ENCODE measurements around the gene ANKHD1.

Gene ANKHD1

DNA sequence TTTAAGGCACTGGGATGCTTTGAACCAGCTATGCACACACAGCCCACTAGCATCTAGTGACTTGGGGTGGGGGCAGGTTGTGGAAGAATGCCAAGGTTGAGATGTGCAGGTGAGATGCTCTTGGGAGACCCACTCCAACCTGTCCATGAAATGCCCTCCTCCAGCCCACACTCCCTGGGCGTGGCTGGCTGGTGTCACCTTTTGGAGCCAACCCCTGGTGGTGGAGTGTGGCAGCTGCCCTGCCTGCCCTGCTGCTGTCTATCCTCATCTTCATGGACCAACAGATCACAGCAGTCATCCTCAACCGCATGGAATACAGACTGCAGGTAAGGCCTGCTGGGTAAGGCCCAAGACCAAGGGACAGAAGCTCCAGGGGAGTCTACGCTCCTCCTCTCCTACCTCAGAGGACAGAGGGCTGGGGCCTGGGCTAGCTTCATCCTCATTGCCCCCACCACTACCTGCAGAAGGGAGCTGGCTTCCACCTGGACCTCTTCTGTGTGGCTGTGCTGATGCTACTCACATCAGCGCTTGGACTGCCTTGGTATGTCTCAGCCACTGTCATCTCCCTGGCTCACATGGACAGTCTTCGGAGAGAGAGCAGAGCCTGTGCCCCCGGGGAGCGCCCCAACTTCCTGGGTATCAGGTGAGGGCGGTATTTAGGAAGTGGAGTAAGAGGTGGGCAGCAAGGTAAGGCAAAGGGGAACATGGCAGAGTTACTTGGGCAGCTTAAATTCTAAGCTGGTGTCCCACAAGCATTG, 34.2 kb upstream of the ANKHD1 start:
- DNase-seq (ENCODE audit: low read depth in 2 of 3, low spot score in 2 of 3) = no peak

DNA sequence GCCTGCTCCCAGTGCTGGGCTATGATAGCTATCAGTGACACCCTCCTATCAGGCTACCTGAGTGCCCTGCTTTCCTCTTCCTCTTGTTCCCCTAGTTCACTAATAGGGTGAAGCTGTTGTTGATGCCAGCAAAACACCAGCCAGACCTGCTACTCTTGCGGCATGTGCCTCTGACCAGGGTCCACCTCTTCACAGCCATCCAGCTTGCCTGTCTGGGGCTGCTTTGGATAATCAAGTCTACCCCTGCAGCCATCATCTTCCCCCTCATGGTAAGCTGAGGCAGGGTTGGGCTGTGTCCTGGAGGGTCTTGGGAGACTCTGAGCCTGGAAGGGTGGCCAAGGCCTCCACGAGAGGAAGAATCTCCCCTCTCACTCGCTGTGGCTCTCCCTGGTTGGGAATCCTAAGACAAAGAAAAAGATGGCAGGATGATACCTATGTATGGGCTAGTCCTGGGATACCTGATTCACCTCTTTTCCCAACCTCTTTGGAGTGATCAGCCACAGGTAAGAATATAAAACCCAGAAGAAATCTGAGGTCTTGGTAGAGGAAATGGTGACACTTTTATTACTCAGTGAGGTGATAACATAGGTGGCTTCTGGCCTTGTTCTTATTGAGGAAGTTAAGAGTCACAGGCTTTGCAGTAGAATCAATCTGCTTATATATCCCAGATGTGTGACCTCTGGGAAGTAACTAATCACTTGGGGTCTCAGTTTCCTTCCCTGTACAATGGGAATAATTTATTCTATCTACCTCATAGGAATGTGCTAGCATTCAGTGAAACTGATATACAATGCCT, 30.1 kb upstream of the ANKHD1 start:
- DNase-seq (ENCODE audit: low read depth in 2 of 3, low spot score in 2 of 3) = no peak

DNA sequence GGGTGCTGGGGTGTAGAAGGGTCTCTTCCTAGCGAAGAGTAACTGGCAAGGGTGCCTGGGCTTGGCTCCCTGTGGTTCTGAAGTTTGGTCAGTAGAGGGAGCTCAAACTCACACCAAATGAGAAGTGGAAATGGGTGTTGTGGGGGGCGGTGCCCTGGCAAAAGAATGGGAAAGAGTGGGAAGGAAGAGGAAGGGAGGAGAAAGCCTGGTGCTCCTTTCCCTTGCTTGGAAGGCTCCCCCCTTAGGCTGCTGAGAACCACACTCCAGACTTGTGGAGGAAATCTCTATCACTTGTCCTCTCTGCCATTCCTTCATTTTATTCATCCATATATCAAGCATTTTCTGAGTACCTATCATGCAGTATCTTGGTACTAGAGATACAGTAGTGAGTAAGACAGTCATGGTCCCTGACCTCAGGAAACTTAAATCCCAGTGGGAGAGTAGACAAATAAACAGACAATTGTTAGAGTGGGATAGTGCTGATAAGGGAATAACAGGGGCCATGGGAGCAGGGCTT, 28.6 kb upstream of the ANKHD1 start:
- DNase-seq (ENCODE audit: low read depth in 2 of 3, low spot score in 2 of 3) = no peak

DNA sequence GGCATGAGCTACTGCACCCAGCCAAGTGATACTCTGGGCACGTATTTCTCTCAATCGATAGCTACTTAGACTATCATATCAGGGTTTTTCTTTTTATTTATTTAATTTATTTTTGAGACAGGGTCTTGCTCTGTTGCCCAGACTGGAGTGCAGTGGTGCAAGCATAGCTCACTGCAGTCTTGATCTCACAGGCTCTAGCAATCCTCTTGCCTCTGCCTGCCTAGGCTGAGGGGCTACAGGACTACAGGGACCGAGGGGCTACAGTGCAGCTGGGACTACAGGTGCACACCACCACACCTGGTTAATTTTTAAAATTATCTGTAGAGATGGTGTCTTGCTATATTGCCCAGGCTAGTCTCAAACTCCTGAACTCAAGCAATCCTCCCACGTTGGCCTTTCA, 20.3 kb upstream of the ANKHD1 start:
- DNase-seq (ENCODE audit: low read depth in 2 of 3, low spot score in 2 of 3) = no peak

DNA sequence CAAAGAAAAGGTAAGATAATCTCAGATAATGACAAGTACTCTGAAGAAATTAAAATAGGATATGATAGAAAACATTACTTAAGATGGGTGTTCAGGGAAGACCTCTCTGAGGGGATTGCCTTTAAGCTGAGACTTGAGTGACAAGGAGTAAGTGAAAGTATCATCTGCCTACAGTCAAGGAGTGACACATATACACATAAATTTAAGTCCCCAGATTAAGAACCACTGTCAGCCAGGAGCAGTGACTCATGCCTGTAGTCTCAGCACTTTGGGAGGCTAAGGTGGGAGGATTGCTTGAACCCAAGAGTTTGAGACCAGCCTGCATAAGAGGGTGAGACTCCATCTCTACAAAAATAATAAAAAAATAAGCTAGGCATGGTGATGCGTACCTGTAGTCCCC, 19.7 kb upstream of the ANKHD1 start:
- no peak for DNase-seq (ENCODE audit: low read depth in 2 of 3, low spot score in 2 of 3)

DNA sequence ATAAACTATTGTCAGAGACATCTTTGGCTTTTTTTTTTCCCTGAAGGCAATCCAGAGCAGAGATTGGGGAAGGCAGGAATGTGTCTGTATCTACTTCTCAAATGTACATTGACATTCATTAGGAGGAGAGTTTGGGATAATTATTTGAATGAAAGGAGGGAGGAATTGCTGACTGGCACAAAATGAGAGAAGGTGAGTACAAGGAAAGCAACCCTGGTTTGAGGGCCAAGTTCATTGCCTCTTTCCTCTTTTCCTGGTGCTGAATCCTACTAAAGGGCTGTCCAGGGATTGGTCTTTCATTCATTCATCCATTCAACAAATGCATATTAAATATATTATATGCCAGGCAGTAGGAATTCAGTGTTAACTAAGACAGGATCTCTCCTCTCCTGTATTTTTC, 18.8 kb upstream of the ANKHD1 start:
- no peak for DNase-seq (ENCODE audit: low read depth in 2 of 3, low spot score in 2 of 3)

DNA sequence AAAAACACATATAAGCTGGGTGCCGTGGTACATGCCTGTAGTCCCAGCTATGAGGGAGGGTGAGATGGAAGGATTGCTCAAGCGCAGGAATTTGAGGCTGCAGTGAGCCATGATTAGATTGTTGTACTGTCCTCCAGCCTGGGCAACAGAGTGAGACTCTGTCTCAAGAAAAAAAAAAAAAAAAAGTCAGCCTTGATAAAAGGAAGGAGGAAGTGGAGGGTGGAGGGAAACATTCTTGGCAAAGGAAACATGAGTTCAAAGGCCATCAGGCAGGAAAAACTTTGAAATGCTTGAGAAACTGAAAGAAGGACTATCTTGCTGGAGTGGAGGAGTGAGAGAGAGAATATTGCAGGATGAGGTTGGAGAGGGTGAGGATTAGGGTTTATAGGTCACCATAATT, 18.3 kb upstream of the ANKHD1 start:
- no peak for DNase-seq (ENCODE audit: low read depth in 2 of 3, low spot score in 2 of 3)

DNA sequence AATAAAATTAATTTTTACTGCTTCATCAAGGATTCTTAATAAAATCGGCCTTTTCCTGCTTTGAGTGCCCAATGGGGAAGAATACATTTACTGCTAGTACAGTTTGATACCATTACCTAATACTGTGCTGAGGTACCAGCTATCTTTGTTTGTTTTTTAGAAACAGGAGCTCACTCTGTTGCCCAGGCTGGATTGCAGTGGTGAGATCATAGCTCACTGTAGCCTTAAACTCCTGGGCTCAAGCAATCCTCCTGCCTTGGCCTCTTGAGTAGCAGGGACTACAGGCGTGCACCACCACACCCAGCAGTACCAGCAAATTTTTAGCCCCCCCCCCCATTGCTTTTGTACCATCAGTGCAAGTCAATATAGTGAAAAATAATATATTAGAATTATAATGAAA, 13.6 kb upstream of the ANKHD1 start:
- no peak for DNase-seq (ENCODE audit: low read depth in 2 of 3, low spot score in 2 of 3)

DNA sequence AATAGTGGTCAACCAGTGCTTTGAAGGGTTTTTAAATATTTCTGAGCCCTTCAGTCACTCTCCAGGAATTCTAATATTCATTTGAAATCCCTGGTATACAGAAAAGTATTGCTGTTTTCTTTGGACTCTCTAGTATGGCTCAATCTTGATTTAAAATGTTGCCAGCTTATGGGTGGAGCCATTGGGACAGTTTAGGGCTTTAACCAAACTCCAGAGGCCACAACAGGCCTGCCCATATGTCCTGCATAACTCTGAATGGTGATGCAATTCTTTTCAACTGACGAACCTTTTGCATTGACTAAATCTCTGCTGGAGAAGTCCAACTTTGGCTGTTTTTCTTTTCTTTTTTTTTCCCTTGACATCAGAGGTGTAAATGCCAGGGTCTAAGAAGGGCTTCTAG, 10.3 kb upstream of the ANKHD1 start:
- no peak for DNase-seq (ENCODE audit: low read depth in 2 of 3, low spot score in 2 of 3)

DNA sequence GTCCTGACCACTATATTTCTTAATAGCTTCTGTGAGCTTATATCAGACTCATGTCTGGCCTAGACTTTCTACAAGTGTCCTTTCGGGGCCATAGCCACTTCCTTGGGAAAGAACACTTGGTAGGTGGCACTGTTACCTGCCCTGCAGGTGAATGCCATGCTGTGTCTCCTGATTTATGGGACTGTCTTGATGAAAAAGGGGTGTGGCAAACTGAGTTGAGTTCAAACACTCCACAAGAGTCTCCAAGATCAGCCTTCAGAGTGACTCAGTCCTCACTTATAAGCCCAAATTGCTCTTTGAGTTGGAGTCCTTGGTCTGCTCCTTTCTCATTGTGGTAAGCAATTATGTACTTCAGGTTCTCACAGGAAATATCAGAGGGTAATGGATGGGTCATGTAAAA, 9.9 kb upstream of the ANKHD1 start:
- DNase-seq (ENCODE audit: low read depth in 2 of 3, low spot score in 2 of 3) = no peak

DNA sequence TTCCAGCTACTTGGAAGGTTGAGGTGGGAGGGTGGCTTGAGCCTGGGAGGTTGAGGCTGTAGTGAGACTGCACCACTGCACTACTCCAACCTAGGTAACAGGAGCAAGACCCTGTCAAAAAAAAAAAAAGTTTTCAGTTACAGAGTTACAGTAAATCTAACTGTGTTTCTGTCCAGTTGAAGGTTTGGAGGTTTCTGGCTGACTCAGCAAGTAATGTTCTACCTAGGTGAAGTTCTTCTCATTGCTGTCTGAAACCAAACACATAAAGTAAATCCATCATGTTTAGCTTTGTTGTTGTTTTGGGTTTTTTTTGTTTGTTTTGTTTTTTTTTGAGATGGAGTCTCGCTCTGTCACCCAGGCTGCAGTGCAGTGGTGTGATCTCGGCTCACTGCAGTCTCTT, 7.9 kb upstream of the ANKHD1 start:
- no peak for DNase-seq (ENCODE audit: low read depth in 2 of 3, low spot score in 2 of 3)

DNA sequence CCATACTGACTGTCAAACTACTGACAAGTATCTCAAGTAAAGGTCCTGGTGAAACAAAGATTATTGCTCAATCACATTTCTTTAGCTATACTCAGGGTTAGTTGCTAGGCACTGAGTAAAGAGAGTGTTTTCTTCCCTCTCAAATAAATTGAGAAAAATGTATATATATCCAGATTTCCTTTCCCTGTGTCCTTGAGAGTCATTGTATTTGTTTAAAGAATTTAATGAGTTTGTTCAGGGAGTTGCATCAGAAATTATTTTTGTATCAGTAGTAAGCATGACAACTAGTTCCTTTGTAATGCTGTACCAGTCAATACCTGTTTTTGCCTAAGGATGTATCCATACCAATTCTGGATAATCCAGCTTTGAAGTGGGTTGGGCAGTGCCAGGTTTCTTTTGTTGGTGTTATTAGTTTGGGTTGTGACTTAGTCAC, 3.2 kb upstream of the ANKHD1 start:
- no peak for DNase-seq (ENCODE audit: low read depth in 2 of 3, low spot score in 2 of 3)

DNA sequence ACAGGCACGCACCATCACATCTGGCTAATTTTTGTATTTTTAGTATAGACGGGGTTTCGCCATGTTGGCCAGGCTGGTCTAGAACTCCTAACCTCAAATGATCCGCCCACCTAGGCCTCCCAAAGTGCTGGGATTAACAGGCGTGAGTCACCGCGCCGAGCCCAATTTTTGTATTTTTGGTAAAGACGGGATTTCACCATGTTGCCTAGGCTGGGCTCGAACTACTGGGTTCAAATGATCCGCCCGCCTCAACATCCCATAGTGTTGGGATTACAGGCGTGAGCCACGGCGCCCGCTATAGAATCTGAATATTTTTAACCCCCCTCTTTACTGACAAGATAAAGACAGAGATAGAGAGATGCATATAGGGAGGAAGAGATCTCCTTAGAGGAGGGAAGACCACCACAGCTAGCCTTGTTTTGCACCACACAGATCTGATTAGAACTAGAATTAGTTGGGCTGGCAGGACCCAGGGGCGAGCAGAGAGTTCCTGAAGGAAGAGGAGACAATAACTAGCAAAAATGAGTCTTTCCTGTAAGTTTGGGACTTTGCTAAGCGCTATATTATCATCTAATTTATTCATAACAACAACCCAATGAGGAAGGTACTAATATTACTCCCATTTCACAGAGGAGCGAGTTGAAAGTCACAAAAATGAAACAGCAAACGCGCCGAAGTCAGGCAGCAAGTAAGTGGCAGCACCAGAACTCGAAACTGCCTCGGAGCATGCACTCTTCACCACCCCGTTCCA, 1.5 kb upstream of the ANKHD1 start:
- no peak for DNase-seq (ENCODE audit: low read depth in 2 of 3, low spot score in 2 of 3)

DNA sequence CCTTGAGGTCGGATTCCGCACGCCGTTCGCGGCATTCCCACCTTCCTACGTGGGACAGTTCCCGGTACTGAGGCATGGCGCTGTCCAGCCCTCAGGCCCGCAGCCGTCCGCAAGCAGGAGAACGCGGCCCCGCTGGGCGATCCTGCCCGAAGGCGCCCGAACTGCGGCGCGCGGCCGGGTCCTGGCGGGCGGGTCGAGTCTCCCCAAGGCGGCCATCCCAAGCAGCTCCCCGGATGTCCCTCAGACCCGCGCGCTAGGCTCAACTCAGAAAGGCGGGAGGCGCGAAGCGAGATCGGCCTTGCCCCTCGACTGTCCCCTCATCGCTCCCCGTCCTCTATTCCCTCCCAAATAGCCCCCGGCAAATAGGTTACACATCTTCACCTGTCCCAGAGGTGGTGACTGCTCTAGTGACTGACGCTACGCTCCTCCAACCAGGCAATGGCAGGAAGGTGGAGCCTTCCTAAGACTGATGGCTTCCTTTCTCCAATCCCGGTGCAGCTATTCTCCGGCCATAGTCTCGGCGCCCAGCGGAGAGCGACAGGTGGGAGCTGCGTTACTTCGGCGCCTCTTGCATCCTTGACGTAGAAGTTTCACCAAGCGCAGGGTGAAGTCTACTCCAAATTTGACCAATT, 787 bp upstream of the ANKHD1 start:
- peak; percentile 62 to 66 (median 64) for DNase-seq (ENCODE audit: low read depth in 2 of 3, low spot score in 2 of 3)

DNA sequence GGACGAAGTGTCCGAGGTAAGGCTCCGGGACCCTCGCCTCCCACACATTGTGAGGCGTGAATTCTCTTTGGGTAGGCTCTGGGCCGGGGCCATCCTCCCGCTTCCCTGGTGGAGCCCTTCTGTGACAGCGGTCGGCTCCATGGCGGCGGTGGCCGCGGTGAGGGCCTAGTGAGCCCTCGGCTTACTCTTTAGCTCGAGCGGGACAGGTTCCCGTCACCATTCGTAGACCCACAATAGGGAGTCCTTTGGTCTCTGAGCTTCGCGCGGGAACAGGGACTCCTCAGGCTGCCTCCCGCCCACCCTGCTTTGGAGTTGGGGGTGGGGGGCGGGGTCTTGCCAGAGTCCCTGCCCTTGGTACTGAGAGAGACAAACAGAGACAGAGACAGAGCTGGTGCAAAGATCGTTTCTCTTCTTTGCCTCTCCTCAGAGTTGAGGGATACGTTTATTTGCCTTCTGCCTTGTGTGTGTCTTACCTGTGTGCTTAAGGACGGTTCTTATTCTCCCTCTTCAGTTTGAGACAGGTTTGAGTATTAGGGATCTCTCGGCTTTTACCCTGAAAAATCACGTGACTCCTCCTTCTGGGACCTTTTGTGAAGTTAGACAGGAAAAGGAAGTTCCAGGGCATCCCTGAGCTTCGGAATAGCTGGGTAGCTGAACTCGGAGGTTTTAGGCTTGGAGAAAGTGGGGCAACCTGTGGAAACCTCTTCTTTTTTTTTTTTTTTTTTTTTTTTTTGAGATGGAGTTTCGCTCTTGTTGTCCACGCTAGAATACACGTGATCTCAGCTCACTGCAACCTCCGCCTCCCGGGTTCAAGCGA, 833 bp downstream of the ANKHD1 start:
- peak; percentile 25 to 37 (median 31) for DNase-seq (ENCODE audit: low read depth in 2 of 3, low spot score in 2 of 3)

DNA sequence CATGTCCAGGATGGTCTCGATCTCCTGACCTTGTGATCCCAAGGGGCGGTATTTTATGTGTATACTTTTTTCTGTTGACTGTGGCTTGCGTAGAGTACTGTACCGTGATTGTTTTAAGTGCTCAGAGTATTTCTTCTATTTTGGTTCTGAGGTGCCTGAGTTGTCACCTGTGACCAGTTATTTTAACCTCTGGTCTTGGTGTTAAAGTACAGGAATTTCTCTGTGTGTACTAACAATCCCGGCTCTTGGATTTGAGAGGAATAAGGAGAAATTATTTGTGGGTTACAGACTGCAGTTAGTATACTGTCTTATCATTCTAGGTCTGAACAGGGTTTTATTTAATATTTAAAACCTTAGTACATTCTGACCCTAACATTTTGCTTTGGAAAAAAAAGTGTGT, 2.0 kb downstream of the ANKHD1 start:
- DNase-seq (ENCODE audit: low read depth in 2 of 3, low spot score in 2 of 3) = no peak

DNA sequence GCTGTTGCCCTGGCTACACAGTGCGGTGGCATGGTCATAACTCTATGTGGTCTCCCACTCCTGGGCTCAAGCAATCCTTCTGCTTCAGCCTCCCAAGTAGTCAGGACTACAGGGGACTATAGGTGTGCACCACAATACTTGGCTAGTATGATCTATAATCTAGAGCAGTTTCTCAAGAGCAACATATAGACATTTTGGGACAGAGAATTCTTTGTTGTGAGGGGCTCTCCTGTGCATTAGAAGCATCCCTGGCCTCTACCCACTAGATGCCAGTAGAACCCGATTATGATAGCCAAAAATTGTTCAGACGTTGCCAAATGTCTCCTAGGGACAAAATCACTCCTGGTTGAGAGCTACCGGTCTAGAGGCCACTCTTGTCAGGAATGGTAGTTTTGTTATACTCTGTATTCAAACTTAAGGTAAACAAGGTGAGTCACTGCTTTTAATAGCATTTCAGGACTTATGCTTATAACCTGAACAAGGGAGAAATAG, 7.2 kb downstream of the ANKHD1 start:
- no peak for DNase-seq (ENCODE audit: low read depth in 2 of 3, low spot score in 2 of 3)

DNA sequence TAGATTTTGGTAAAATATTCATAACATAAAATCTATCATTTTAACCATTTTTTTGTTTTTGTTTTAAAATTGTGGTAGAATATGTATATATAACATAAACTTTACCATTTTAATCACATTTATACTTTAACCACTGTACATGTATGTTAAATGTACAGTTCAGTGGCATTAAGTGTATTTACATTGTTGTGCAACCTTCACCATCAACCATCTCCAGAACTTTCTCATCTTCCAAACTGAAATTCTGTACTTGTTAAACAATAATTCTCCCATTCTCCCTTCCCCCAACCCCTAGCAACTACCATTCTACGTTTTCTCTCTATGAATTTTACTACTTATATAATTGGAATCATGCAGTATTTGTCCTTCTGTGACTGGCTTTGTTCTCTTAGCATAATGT, 11.6 kb downstream of the ANKHD1 start:
- DNase-seq (ENCODE audit: low read depth in 2 of 3, low spot score in 2 of 3) = no peak

DNA sequence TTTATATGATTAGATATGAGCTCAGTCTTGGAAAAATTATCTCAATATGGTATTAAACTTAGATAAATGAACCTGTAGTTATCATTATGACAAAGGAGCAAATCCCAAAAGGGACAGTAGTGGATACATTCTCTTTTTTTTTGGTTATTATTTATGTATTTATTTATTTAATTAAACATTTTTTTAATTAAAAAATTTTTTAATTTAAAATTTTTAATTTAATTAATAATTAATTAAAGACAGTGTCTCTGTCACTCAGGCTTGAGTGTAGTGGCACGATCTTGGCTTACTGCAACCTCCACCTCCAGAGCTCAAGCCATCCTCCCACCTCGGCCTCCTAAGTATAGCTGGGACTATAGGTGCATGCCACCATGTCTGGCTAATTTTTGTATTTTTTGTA, 15.6 kb downstream of the ANKHD1 start:
- DNase-seq (ENCODE audit: low read depth in 2 of 3, low spot score in 2 of 3) = no peak

DNA sequence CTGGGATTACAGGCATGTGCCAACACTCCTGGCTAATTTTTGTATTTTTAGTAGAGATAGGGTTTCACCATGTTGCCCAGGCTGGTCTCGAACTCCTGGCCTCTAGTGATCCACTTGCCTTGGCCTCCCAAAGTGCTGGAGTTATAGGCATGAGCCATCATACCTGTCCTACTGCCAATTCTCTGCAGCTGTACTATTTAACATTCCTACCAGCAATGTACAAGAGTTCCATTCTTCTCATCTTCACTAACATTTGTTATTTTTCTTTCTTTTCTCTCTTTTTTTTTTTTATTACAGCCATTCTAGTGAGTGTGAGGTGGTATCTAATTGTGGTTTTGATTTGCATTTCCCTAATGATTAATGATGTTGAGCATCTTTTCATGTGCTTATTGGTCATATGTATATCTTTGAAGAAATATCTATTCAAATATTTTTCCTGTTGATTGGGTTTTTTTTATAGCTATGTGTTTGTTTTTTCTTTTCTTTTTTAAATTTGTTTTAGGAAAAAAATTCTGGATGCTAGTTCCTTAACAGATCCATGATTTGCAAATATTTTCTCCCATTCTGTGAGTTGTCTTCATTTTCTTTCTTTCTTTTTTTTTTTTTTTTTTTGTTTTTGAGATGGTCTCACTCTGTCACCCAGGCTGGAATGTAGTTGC, 17.4 kb downstream of the ANKHD1 start:
- no peak for DNase-seq (ENCODE audit: low read depth in 2 of 3, low spot score in 2 of 3)
